Measurements from ENCODE around the gene PPARGC1A.

- TF ChIP-seq CTCF (IDR thresholded peaks at IDR 0.05) = no peak
- no peak for TF ChIP-seq EP300 (IDR thresholded peaks at IDR 0.05)
- TF ChIP-seq POLR2A (IDR thresholded peaks at IDR 0.05) = no peak
- TF ChIP-seq POLR2AphosphoS5 (IDR thresholded peaks at IDR 0.05) = no peak
Measured at GRCh38 chr4:23847158-23847557, 42.7 kb downstream of the PPARGC1A start.
